ENCODE data around the gene DEFB129.
"Not testable (repeated sequence)": the region's sequence is repeated elsewhere in the genome, so short reads cannot be mapped to it uniquely, and the experiment has no call there.

Gene DEFB129

GRCh38 chr20:253447-253846, 26.4 kb downstream of the DEFB129 start:
- DNase-seq, result not testable (repeated sequence)

DNA sequence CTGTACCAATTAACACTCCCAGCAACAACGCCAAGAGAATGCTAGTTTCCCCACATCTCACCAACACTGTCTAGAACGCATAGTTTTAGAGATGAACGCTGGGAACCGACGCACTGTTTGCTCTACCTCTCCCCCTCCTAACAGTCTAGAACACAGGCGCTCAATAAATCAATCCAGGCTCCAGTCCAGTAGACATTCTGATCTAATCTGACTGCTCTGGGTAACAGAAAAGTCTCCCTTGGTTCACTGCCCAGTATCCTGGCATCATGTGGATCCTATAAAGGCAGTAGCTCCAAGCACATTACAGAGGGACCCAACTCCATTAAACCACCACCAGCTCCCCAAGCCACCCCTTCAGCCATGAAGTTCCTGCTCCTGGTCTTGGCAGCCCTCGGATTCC, 30.4 kb downstream of the DEFB129 start, which contains the start of gene DEFB132:
TSS of gene DEFB132 (plus strand) at position 306 of the 400 bp plus-strand sequence. CDS start at position 361, 55 bp downstream.
- no peak for DNase-seq

- no peak for DNase-seq
Observed at GRCh38 chr20:258269-258858, 31.3 kb downstream of the DEFB129 start.

GRCh38 chr20:258963-259362, 31.9 kb downstream of the DEFB129 start:
- no peak for DNase-seq

DNA sequence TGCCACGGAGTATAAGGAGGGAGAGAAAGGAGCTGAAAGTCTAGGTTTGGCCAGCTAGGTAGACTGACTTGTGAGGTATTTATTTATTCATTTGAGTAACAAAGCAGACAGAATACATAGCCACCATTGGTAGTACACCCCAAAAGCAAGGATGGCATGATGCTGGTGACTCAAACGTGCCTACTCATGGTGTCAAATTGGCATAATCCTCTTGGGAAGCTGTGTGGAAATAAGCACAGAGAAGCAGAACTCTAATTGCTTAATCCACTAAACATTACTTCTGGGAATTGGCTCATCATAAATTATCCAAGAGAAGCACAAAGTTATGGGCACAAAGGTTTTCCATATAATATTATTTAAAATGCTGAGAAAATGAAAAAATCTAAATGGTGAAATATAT, 32.9 kb downstream of the DEFB129 start:
- no peak for DNase-seq

DNA sequence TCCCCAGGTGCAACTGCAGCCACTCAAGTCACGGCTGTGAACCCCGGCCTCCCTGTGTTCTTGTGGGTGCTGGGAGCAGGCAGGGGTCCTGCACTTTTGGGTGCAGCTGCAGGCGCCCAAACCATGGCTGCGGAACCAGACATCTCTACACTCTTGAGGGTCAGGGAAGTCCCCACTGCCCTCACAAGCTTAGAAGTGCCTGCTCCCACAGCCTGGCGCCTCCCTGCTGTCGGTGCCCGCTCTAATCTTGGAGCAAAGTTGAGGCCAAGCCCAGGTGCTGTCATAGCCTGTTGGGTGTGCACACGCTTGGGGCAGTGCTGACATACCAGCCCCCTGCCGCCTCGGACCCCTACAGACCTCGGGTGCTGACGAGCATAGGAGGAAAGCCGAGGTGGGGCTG, 36.6 kb downstream of the DEFB129 start:
- no peak for DNase-seq

- peak; percentile 20 for DNase-seq
Observed at GRCh38 chr20:266596-267562, 39.8 kb downstream of the DEFB129 start.

DNA sequence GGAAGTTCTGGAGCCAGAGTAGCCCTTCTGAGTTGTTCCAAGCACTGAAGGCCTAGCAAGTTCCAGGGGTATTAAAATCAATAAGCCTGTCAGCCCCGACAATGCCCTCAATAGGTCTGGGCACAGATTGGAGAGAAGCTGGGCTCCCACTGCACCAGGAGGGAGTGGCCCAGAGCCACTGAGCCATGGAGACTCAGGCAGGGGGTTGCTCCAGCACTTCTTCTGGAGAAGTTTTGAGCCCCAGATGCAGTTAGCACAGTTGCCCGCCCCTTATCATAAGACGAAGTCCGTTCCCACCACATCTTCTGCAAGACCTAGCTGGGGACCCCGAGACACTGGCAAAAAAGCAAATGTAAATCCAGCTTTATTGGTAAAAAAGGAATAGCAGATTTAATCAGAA, 43.5 kb downstream of the DEFB129 start:
- no peak for DNase-seq

GRCh38 chr20:271069-271468, 44.0 kb downstream of the DEFB129 start:
- no peak for DNase-seq

- no peak for DNase-seq
Observed at GRCh38 chr20:271528-271927, 44.5 kb downstream of the DEFB129 start.

- DNase-seq, result no peak
Observed at GRCh38 chr20:272718-273117, 45.7 kb downstream of the DEFB129 start.

GRCh38 chr20:273884-274283, 46.8 kb downstream of the DEFB129 start:
- DNase-seq, result no peak

DNA sequence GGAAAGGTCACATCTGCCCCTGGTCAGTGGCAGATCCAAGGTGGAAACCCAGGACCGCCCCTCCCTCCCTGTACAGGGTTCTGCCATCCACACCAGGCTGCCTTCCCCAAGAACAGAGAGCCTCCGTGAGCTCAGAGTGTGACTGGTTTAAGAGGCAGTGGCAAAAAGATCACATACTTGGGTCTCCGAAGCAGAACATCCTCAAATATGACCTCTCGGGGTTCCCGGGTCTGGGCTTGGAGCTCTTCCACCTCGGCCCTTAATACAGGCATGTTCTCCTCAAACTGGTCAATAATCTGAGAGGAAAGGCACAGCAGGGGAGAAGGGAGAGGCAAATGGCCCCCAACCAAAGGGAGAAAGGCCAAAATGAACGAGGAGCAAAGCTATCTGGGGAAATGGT, 48.7 kb downstream of the DEFB129 start:
- DNase-seq, result no peak

DNA sequence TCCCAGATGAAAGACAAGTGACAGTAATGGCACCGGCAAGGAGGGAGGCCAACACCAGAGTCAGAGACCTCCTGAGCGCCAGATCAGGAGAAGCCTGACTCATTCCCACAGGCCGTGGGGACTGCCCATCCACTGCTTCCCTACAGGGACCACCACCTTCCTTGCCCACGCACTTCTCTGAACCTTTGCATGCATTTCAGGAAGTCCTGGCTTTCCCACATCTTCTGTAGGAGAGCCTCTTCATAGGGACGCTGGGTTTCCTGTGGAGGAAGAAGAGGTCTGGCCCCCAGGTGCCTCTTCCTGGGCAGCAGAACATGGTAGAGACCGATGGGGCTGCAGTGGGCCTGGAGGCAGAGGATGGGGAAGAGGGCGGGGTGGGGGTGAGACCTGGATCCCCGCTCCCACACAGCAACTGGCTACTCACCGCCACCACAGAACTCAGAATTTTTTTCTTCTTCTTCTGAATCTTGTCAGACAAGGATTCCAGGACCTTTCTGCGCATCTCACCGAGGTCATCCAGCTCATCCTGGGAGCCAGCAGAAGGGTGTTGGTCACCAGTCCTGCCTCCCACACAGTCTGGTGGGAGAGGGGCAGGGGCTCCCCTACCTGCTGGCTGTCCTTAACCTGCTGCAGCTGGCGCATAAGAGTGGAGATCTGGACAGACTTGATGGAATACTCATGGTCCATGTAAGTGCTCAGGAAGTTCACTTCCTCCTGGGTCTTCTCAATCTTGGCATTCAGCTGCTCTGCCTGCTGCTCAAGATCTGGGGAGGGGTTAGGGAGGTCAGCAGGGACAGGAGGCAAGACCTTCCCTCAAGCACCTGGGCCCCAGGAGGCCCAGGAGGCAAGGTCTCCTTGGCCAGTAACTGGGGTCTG, 49.8 kb downstream of the DEFB129 start:
- DNase-seq, result no peak

- no peak for DNase-seq
Observed at GRCh38 chr20:277496-277781, 50.4 kb downstream of the DEFB129 start.

DNA sequence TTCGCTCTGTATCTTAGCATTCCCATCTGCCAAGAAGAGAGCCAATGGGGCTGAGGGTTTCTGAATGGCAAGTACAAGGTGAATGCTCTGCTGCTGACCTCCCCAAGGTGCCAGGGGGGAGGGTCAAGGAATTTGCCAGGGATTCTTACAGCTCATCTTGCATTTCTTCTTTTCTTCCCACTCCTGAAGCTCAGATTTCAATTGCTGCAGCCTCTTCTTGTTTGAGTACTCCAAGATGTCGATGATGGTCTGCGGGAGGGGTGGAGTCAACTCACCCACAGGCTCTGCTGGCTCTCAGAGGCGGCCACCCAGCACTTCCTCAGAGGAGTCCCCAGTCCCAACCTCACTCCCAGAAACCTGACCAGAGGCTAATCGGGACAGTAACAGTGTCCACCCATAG, 51.1 kb downstream of the DEFB129 start:
- DNase-seq, result no peak

- no peak for DNase-seq
Observed at GRCh38 chr20:278607-279571, 51.8 kb downstream of the DEFB129 start.
